Measurements from ENCODE around the gene MICA. TPM values are rescaled to one million over a fixed set of nuclear protein-coding genes. Genes with fewer than 3 reads are reported as not detected.
"Not testable (repeated sequence)": the region's sequence is repeated elsewhere in the genome, so short reads cannot be mapped to it uniquely, and the experiment has no call there.

The MICA gene
- total RNA-seq, 1 donor from 2014 or later = 48.8 TPM

DNA sequence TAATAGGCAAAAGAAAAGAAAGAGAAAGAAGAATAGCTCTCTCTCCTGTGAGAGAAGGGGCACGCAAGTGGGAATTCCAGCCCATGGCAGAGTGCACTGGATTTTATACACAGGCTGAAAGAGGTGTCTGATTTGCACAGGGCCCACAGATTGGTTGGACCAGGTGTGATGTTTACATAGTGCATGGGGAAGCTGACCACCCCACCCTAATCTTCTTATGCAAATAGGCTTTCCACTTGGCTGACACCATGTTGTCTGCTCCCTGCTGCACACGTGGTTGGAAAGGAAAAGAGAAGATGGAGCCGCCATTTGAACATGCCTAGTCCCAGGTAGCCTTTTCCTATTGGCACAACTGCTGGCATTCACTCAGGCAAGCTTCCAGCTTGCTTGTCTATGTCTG, 20.2 kb downstream of the MICA start:
- no peak for DNase-seq (ENCODE audit: low read depth)
- no peaks in the 10 kb centered on the region for H3K36me3 ChIP-seq (ENCODE audit: control insufficient read depth, insufficient read depth, low read length)
- H3K4me3 ChIP-seq (ENCODE audit: low read depth, low read length) = no peak overlapping the region
- TF ChIP-seq, protein P1, sequence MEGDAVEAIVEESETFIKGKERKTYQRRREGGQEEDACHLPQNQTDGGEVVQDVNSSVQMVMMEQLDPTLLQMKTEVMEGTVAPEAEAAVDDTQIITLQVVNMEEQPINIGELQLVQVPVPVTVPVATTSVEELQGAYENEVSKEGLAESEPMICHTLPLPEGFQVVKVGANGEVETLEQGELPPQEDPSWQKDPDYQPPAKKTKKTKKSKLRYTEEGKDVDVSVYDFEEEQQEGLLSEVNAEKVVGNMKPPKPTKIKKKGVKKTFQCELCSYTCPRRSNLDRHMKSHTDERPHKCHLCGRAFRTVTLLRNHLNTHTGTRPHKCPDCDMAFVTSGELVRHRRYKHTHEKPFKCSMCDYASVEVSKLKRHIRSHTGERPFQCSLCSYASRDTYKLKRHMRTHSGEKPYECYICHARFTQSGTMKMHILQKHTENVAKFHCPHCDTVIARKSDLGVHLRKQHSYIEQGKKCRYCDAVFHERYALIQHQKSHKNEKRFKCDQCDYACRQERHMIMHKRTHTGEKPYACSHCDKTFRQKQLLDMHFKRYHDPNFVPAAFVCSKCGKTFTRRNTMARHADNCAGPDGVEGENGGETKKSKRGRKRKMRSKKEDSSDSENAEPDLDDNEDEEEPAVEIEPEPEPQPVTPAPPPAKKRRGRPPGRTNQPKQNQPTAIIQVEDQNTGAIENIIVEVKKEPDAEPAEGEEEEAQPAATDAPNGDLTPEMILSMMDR (IDR thresholded peaks at IDR 0.05; ENCODE audit: insufficient read depth, low read length, poor library complexity, severe bottlenecking) = no peak
- H3K27me3 ChIP-seq (ENCODE audit: control insufficient read depth, insufficient read depth, low read length) = no peaks in the 10 kb centered on the region

DNA sequence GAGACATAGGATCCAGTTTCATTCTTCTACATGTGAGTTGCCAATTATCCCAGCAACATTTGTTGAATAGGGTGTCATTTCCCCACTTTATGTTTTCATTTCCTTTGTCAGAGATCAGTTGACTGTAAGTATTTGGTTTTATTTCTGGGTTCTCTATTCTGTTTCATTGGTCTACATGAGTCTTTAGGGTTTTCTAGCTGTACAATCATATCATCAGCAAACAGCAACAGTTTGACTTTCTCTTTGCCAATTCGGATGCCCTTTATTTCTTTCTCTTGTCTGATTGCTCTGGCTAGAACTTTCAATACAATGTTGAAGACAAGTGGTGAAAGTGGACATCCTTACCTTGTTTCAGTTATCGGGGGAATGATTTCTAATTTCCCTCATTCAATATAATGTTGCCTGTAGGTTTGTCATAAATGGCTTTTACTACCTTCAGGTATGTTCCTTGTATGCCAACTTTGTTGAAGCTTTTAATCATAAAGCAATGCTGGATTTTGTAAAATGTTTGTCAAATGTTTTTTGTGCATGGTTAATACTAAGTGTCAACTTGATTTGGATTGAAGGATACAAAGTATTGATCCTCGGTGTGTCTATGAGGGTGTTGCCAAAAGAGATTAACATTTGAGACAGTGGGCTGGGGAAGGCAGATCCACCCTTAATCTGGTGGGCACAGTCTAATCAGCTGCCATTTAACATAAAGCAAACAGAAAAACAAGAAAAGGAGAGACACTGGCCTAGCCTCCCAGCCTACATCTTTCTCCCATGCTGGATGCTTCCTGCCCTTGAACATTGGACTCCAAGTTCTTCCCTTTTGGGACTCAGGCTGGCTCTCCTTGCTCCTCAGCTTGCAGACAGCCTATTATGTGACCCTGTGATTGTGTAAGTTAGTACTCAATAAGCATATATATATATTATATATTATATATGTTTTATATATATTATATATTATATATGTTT, 23.3 kb downstream of the MICA start:
- no peaks in the 10 kb centered on the region for H3K27me3 ChIP-seq (ENCODE audit: control insufficient read depth, insufficient read depth, low read length)

DNA sequence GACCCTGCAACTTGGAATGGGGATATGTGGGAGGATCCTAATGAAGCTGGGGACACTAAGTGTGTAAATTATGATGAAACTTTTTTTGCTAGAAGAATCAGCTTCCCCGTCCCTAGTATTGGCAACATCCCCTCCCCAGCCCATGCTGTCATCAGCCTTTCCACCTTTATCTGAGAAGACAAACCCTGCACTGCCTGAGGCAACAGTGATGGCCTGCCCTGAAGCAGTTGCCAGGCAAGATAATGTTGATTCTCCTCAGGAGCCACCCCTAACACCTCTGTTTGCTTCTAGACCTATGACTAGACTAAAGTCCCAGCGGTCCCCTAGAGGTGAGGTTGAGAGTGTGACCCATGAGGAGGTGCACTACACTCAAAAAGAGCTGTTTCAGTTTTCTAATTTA, 27.1 kb downstream of the MICA start:
- TF ChIP-seq, protein P1 (IDR thresholded peaks at IDR 0.05; ENCODE audit: insufficient read depth, low read length, poor library complexity, severe bottlenecking) = no peak
- no peaks in the 10 kb centered on the region for H3K27me3 ChIP-seq (ENCODE audit: control insufficient read depth, insufficient read depth, low read length)
- no peak for DNase-seq (ENCODE audit: low read depth)
- H3K36me3 ChIP-seq (ENCODE audit: control insufficient read depth, insufficient read depth, low read length) = no peaks in the 10 kb centered on the region
- no peak overlapping the region for H3K4me3 ChIP-seq (ENCODE audit: low read depth, low read length)

More for the DNA sequence above, 23.3 kb downstream of the MICA start:
- Histone ChIP-seq H3K36me3 (ENCODE audit: control insufficient read depth, insufficient read depth, low read length) (no peaks in the 10 kb centered on the region), H3K4me3 (ENCODE audit: low read depth, low read length) (no peak overlapping the region)
- DNase-seq (ENCODE audit: low read depth) = no peak
- TF ChIP-seq, protein P1 (IDR thresholded peaks at IDR 0.05; ENCODE audit: insufficient read depth, low read length, poor library complexity, severe bottlenecking) = no peak

DNA sequence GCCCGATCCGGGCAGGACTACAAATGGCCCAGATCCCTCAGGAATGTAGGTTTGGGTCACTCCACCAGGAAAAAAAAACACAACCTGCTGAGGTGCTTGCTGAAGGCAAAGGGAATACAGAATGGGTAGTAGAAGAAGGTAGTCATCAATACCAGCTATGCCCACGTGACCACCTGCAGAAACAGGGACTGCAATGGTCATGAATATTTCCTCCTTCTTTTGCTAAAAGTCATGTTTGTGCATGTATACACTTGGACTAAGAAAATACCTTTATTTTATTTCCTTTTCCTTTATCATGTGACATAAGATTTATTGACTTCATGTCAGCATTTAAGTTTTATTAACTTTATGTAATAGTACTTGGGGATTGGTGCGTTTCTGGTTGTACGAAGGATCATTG, 31.7 kb downstream of the MICA start:
- not testable (repeated sequence) for DNase-seq (ENCODE audit: low read depth); H3K36me3 ChIP-seq (ENCODE audit: control insufficient read depth, insufficient read depth, low read length); H3K27me3 ChIP-seq (ENCODE audit: control insufficient read depth, insufficient read depth, low read length); H3K4me3 ChIP-seq (ENCODE audit: low read depth, low read length)

DNA sequence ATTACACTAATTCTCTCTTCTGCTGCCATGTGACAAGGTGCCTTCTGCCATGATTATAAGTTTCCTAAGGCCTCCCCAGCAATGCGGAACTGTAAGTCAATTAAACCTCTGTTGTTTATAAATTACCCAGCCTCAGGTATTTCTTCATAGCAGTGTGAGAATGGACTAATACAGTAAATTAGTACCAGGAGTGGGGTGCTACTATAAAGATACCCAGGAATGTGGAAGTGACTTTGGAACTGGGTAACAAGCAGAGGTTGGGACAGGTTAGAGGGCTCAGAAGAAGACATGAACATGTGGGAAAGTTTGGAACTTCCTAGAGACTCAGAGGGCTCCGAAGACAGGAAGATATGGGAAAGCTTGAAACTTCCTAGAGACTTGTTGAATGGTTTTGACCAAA, 34.8 kb downstream of the MICA start:
- Histone ChIP-seq H3K4me3 (ENCODE audit: low read depth, low read length) (no peak overlapping the region), H3K36me3 (ENCODE audit: control insufficient read depth, insufficient read depth, low read length) (no peaks in the 10 kb centered on the region), H3K27me3 (ENCODE audit: control insufficient read depth, insufficient read depth, low read length) (no peaks in the 10 kb centered on the region)
- DNase-seq (ENCODE audit: low read depth) = no peak
- TF ChIP-seq, protein P1 (IDR thresholded peaks at IDR 0.05; ENCODE audit: insufficient read depth, low read length, poor library complexity, severe bottlenecking) = no peak

DNA sequence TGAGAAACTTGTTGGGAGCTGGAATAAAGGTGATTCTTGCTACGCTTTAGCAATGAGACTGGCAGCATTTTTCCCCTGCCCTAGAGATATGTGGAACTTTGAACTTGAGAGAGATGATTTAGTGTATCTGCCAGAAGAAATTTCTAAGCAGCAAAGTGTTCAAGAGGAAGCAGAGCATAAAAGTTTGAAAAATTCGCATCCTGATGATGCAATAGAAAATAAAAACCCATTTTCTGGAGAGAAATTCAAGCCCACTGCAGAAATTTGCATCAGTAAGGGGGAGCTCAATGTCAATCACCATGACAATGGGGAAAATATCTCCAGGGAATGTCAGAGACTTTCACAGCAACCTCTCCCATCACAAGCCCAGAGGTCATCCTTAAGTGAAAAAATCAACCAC, 35.3 kb downstream of the MICA start:
- H3K36me3 ChIP-seq (ENCODE audit: control insufficient read depth, insufficient read depth, low read length) = no peaks in the 10 kb centered on the region
- DNase-seq (ENCODE audit: low read depth) = no peak

More for the DNA sequence above, 35.3 kb downstream of the MICA start:
- H3K27me3 ChIP-seq (ENCODE audit: control insufficient read depth, insufficient read depth, low read length) = no peaks in the 10 kb centered on the region
- no peak overlapping the region for H3K4me3 ChIP-seq (ENCODE audit: low read depth, low read length)
- TF ChIP-seq, protein P1 (IDR thresholded peaks at IDR 0.05; ENCODE audit: insufficient read depth, low read length, poor library complexity, severe bottlenecking) = no peak

Measured in kidney epithelial cell (primary cell).